ENCODE results near the gene POLR2A. TPM values are rescaled to one million over a fixed set of nuclear protein-coding genes. Genes with fewer than 3 reads are reported as not detected.

POLR2A gene
- total and polyA plus RNA-seq, 8 donors, result 8.1 to 750 (median 57.2) TPM

- intact Hi-C loops (cut with DNase I; ENCODE audit: low total_unique reads), result loop anchor here (5.0 kb wide), 1 partner anchor 42 kb away; no protein-coding TSS in a partner anchor
- 63 to 83% (median 70%) methylated on average over 5 of the region's 5 CpGs for WGBS, 5 donors
- no peak for DNase-seq
- Histone ChIP-seq H3K27me3 (no peaks in the 10 kb centered on the region), H3K27ac (no peak overlapping the region), H3K9me3 (no peaks in the 10 kb centered on the region), H3K36me3 (peaks cover 83 to 97% (median 97%) of the 10 kb centered on the region in 4 donors), H3K4me1 (peaks cover 0 to 8% (median under 1%) of the 10 kb centered on the region in 4 donors), H3K4me3 (no peak overlapping the region)
- TF ChIP-seq CTCF (IDR thresholded peaks at IDR 0.05) (no peak), POLR2A (IDR thresholded peaks at IDR 0.05) (no peak), POLR2AphosphoS5 (IDR thresholded peaks at IDR 0.05) (no peak), EP300 (IDR thresholded peaks at IDR 0.05) (no peak)
Measured at GRCh38 chr17:7509937-7510336, 25.8 kb downstream of the POLR2A start.

- no peak for DNase-seq
- H3K4me1 ChIP-seq, result peaks cover 0 to 20% (median 4%) of the 10 kb centered on the region in 4 donors
- H3K9me3 ChIP-seq, result no peaks in the 10 kb centered on the region
- intact Hi-C loops (cut with DNase I; ENCODE audit: low total_unique reads), result loop anchor here (5.0 kb wide), 1 partner anchor 41 kb away; no protein-coding TSS in a partner anchor
- H3K4me3 ChIP-seq, result no peak overlapping the region
- WGBS, 5 donors, result 79 to 82% (median 80%) methylated on average over 10 of the region's 10 CpGs
- peaks cover 78 to 85% (median 85%) of the 10 kb centered on the region in 4 donors for H3K36me3 ChIP-seq
- H3K27ac ChIP-seq, result no peak overlapping the region
- no peak for TF ChIP-seq CTCF (IDR thresholded peaks at IDR 0.05)
- no peak for TF ChIP-seq EP300 (IDR thresholded peaks at IDR 0.05)
- TF ChIP-seq POLR2A (IDR thresholded peaks at IDR 0.05), result no peak
- no peak for TF ChIP-seq POLR2AphosphoS5 (IDR thresholded peaks at IDR 0.05)
- H3K27me3 ChIP-seq, result no peaks in the 10 kb centered on the region
Measured at GRCh38 chr17:7511108-7511507, 26.9 kb downstream of the POLR2A start.

- Histone ChIP-seq H3K36me3 (peaks cover 69 to 75% (median 75%) of the 10 kb centered on the region in 4 donors), H3K4me3 (no peak overlapping the region)
- WGBS, 5 donors, result 85 to 92% (median 90%) methylated on average over 6 to 15 of the region's 15 CpGs
Measured at GRCh38 chr17:7512105-7512504, 27.9 kb downstream of the POLR2A start.

GRCh38 chr17:7512824-7513540 is 28.8 kb downstream of the POLR2A start:
- TF ChIP-seq EP300 (IDR thresholded peaks at IDR 0.05), result no peak
- TF ChIP-seq CTCF (IDR thresholded peaks at IDR 0.05), result no peak
- TF ChIP-seq POLR2AphosphoS5 (IDR thresholded peaks at IDR 0.05), result no peak
- TF ChIP-seq POLR2A (IDR thresholded peaks at IDR 0.05), result no peak
- DNase-seq, result no peak
- Histone ChIP-seq H3K4me3 (no peak overlapping the region), H3K27me3 (no peaks in the 10 kb centered on the region), H3K9me3 (no peaks in the 10 kb centered on the region), H3K27ac (no peak overlapping the region), H3K36me3 (peaks cover 62 to 67% (median 66%) of the 10 kb centered on the region in 4 donors), H3K4me1 (peaks cover 0 to 21% (median 4%) of the 10 kb centered on the region in 4 donors)
- intact Hi-C loops (cut with DNase I; ENCODE audit: low total_unique reads), result loop anchor here (5.0 kb wide), 1 partner anchor 39 kb away; no protein-coding TSS in a partner anchor
- WGBS, 5 donors, result 89 to 93% (median 91%) methylated on average over 20 of the region's 20 CpGs

More at GRCh38 chr17:7512105-7512504, 27.9 kb downstream of the POLR2A start:
- Histone ChIP-seq H3K4me1 (peaks cover 0 to 21% (median 4%) of the 10 kb centered on the region in 4 donors), H3K27me3 (no peaks in the 10 kb centered on the region), H3K9me3 (no peaks in the 10 kb centered on the region), H3K27ac (no peak overlapping the region)
- DNase-seq, result no peak
- intact Hi-C loops (cut with DNase I; ENCODE audit: low total_unique reads), result loop anchor here (5.0 kb wide), 1 partner anchor 40 kb away; no protein-coding TSS in a partner anchor
- no peak for TF ChIP-seq EP300 (IDR thresholded peaks at IDR 0.05)
- TF ChIP-seq POLR2AphosphoS5 (IDR thresholded peaks at IDR 0.05), result no peak
- TF ChIP-seq CTCF (IDR thresholded peaks at IDR 0.05), result no peak
- TF ChIP-seq POLR2A (IDR thresholded peaks at IDR 0.05), result no peak

Measured in stomach (tissue), 9 donors.